ENCODE measurements around the gene WBP4.
"Not testable (repeated sequence)": the region's sequence is repeated elsewhere in the genome, so short reads cannot be mapped to it uniquely, and the experiment has no call there.

Gene WBP4

DNA sequence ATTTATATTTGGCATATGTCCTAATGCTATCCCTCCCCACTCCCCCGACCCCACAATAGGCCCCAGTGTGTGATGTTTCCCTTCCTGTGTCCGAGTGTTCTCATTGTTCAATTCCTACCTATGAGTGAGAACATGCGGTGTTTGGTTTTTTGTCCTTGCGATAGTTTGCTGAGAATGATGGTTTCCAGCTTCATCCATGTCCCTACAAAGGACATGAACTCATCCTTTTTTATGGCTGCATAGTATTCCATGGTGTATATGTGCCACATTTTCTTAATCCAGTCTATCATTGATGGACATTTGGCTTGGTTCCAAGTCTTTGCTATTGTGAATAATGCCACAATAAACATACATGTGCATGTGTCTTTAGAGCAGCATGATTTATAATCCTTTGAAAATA is 18.9 kb upstream of the WBP4 start:
- in situ Hi-C loops (cut with HindIII; ENCODE audit: low sequenced_read_pairs), result not testable (repeated sequence)

DNA sequence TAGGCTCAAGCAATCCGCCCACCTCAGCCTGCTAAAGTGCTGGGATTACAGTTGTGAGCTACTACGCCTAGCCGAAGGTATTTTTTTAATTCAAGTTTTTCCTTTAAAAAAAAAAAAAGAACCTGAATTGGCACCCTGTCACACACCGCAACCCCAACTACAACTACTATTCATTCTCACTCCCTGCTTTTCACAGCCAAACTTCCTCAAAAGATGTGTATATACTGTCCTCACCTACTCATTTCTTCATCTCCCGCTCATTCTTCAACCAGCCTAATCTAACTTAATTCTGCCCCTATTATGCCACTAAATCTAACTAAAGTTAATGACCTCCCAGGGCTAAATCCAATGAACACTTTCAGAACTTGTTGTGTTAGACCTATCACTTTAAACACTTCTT is 12.7 kb upstream of the WBP4 start:
- in situ Hi-C loops (cut with HindIII; ENCODE audit: low sequenced_read_pairs), result no loop called here

- in situ Hi-C loops (cut with HindIII; ENCODE audit: low sequenced_read_pairs), result no loop called here
Measured at GRCh38 chr13:41049480-41050440, 11.5 kb upstream of the WBP4 start.

DNA sequence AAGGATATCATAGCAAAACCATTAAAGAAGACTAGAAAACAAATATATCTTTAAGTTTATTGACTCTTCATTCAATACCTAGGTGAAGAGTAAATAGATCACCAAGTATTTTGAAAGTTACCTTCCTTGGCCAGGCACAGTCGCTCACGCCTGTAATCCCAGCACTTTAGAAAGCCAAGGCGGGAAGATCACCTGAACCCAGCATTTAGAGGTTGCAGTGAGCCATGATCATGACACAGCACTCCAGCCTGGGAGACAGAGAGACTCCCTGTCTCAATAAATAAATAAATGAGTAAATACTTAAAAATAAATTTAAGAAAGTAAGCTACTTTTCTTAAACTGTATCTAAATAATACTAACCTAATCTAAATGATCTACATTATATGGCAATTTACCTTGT is 8.9 kb upstream of the WBP4 start:
- in situ Hi-C loops (cut with HindIII; ENCODE audit: low sequenced_read_pairs), result no loop called here

DNA sequence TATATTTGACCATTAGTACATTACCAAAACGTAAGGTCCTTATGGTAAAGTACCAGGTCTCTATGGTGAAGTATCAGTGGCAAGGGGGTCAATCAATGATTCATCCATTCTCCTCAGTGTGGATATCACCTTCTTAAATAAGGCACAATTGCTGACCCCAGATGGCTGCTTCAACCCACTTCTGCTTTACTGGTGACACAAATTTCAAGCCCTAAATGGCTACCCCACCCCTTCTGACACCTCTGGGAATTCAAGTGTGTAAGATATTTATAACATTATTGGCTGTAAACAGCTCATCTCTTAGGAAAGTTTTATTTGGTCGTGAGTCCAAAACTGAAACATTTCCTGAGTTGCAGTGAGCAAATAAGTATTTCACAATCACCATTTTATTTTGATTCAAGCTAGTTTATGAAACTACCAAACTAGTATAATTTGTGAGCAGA is 7.9 kb upstream of the WBP4 start:
- in situ Hi-C loops (cut with HindIII; ENCODE audit: low sequenced_read_pairs), result no loop called here

DNA sequence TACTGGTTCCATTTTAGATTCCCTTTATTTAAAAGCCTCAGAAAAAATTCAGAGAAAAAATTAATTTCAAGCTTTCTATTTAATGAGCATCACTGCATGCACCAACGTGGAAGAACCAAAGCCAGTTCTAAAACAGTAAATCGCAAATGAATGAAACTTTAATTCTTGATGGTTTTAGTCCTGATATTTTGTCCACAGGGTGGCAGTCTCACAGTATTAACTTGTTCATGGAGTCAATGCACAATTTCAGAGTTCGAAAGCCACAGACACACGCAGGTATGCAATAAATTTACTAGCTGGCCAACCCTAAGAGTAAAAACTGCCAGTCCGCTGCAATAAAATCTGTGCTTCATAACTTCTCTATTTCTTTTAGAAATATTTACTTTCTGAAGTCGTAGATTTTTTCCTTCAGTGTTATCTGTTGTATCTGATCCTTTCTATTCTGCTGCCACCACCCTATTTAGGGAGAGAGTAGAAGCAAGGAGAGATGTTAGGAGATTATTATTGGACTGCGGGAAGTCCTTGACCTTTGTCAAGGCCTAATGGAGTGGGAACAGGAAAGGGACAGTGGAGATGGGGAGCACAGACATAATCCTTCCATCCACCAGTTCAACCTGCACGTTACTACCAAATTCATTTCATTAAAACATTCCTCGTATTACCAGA is 7.0 kb upstream of the WBP4 start:
- in situ Hi-C loops (cut with HindIII; ENCODE audit: low sequenced_read_pairs), result no loop called here

- in situ Hi-C loops (cut with HindIII; ENCODE audit: low sequenced_read_pairs), result no loop called here
Measured at GRCh38 chr13:41054919-41055619, 6.2 kb upstream of the WBP4 start.

- in situ Hi-C loops (cut with HindIII; ENCODE audit: low sequenced_read_pairs), result no loop called here
Measured at GRCh38 chr13:41056194-41056593, 5.1 kb upstream of the WBP4 start.

DNA sequence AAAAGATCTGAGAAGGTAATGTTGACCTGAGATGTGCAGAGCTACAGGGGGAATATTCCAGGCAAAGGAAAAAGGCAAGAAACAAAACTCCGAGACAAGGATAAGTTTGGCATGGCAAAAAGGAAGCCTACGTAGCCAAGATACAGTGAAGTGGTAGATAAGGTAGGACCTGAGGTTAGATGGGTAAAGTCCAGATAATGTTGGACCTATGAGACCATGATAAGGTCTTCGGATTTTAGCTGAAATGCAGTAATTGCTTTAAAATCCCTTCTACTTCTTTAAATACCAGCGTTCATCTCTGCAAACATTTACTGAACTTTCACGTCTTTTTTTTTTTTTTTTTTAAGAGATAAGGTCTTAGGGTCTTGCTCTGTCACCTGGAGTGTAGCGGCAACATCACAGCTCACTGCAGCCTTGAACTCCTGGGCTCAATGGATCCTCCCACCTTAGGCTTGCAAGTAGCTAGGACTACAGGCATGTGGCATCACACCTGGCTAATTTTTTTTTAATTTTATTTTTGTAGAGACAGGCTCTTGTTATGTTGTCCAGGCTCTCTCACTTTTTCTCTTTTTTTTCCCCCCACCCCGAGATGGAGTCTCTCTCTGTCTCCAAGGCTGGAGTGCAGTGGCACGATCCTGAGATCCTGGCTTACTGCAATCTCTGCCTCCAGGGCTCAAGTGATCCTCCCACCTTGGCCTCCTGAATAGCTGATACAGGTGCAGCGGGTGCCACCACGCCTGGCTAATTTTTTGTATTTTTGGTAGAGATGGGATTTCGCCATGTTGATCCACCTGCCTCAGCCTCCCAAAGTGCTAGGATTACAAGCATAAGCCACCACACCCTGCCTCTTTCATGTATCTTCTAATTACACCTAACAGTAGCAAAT is 4.2 kb upstream of the WBP4 start:
- in situ Hi-C loops (cut with HindIII; ENCODE audit: low sequenced_read_pairs), result no loop called here

GRCh38 chr13:41058295-41059070 is 2.8 kb upstream of the WBP4 start:
- in situ Hi-C loops (cut with HindIII; ENCODE audit: low sequenced_read_pairs), result no loop called here

DNA sequence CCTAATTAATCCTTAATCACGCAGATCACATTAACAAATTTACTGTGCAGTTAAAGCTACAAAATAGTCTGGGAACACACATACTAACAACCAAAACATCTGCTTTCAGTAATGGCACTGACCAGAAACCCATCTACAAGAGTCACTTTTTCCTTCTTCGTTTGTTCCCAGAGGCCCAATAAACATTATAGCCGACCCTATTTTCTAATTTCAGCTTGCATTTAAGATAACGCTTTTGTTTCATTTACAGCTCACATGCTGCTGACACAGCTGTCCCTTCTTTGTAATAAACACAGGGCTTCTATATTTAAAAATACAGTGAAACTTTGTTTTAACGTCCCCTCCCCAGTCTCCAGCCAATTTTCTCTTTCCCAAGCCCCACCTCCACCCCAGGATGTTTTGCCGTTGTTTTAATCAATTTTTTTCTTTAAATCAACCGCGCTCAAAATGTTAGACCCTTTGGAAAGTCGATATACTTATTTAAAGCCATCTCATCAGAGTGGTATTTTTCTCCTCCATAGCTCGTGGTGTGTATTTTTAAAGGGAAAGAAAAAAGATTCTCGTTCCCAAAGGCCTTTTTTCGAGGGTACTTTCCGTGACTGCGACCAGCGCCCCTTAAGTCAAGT is 1.7 kb upstream of the WBP4 start:
- in situ Hi-C loops (cut with HindIII; ENCODE audit: low sequenced_read_pairs), result no loop called here

- in situ Hi-C loops (cut with HindIII; ENCODE audit: low sequenced_read_pairs), result no loop called here
Measured at GRCh38 chr13:41060082-41060723, 1.1 kb upstream of the WBP4 start.

GRCh38 chr13:41060724-41061074 is 610 bp upstream of the WBP4 start:
- in situ Hi-C loops (cut with HindIII; ENCODE audit: low sequenced_read_pairs), result no loop called here

DNA sequence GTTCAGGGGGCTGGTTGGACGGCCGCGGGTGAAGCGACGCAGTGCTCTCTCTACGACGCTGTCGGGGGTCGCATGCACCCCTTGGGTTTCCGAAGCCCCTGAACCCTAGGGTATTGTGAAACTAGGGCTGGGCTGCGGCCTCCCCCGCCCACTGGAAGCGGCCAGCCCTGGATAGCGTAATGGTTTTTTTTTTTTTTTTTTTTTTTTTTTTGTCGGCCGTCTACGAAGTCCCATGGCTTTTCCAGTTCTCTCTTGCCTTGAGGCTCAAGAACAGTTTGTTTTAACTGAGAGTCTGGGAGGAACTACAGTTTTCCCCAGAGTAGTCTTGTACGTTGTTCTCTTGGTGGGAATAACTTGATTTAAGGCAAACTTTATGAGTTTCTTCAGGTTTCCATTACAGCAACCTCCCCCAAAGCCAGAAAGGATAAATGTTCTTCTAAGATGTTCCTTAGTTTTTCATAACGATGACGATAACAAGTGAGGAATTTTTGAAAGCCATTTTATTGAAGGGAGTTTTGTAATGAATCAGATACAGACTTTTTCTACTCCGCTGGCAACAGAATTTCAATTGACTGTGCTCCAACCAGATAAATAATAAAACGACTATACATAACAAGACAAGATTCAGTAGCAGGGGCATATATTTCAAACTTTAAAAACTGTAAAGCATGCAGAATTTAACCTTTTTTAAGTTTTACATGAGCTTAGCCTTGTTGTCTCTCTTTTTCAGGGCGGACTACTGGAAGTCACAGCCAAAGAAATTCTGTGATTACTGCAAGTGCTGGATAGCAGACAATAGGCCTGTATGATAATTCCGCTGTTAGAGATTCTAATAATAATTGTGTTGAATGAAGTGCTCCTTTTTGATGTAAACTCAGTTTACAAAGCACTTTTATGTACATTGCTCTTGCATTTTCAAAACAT is 867 bp downstream of the WBP4 start:
- in situ Hi-C loops (cut with HindIII; ENCODE audit: low sequenced_read_pairs), result no loop called here

GRCh38 chr13:41064493-41064892 is 3.2 kb downstream of the WBP4 start:
- in situ Hi-C loops (cut with HindIII; ENCODE audit: low sequenced_read_pairs), result no loop called here

DNA sequence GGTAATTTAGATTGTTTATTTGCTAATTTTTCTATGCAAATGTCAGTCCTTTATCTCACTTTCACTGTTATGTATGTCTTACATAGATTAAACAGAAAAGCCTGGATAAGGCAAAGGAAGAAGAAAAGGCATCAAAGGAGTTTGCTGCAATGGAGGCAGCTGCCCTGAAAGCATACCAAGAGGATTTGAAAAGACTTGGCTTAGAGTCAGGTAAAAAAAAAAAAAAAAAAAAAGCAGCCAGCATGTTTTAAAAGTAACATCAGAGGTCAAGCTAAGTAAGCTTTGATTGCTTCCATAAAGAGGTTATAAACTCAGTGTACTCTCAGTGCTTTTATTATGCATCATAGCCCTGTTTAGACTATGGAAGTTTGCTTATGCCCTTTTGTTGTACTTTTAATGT is 3.8 kb downstream of the WBP4 start:
- in situ Hi-C loops (cut with HindIII; ENCODE audit: low sequenced_read_pairs), result no loop called here

DNA sequence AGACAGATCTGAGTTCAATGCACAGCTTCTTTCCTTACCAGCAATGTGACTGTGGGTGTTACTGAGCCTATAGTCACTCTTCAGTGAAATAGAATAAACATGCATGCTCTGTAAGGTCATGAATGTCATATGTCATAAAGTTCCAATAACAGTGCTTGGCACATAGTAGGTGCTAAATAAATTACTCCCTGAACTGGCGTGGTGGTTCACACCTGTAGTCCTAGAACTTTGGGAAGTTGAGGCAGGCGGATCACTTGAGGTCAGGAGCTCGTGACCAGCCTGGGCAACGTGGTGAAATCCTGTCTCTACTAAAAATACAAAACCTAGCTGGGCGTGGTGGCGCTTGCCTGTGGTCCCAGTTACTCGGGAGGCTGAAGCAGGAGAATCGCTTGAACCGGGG is 13.2 kb downstream of the WBP4 start:
- in situ Hi-C loops (cut with HindIII; ENCODE audit: low sequenced_read_pairs), result no loop called here

GRCh38 chr13:41075034-41075433 is 13.7 kb downstream of the WBP4 start:
- in situ Hi-C loops (cut with HindIII; ENCODE audit: low sequenced_read_pairs), result no loop called here
